Smooth muscle cell of the brain vasculature (primary cell): Measurements from ENCODE around the gene STXBP5.
"Not testable (repeated sequence)": the region's sequence is repeated elsewhere in the genome, so short reads cannot be mapped to it uniquely, and the experiment has no call there.

Experiments used
- DNase-seq: peaks from one replicate; pipeline ENCODE4 v3.0.0-alpha.2; 2012; ENCODE audit warnings: low read depth, low spot score

STXBP5 gene

GRCh38 chr6:147246853-147247635 is 42.8 kb downstream of the STXBP5 start:
- no peak for DNase-seq

GRCh38 chr6:147248859-147249258 is 44.6 kb downstream of the STXBP5 start:
- no peak for DNase-seq

GRCh38 chr6:147251072-147251471 is 46.9 kb downstream of the STXBP5 start:
- no peak for DNase-seq

GRCh38 chr6:147254929-147255473 is 50.8 kb downstream of the STXBP5 start:
- DNase-seq: not testable (repeated sequence)

GRCh38 chr6:147255948-147256674 is 51.9 kb downstream of the STXBP5 start:
- no peak for DNase-seq

- DNase-seq: no peak
Measured at GRCh38 chr6:147257760-147258159, 53.5 kb downstream of the STXBP5 start.

GRCh38 chr6:147260091-147260490 is 55.9 kb downstream of the STXBP5 start:
- no peak for DNase-seq

GRCh38 chr6:147262946-147263345 is 58.7 kb downstream of the STXBP5 start:
- no peak for DNase-seq

- DNase-seq: no peak
Measured at GRCh38 chr6:147266821-147267220, 62.6 kb downstream of the STXBP5 start.

- no peak for DNase-seq
Measured at GRCh38 chr6:147267658-147268057, 63.4 kb downstream of the STXBP5 start.

- DNase-seq: no peak
Measured at GRCh38 chr6:147268254-147268653, 64.0 kb downstream of the STXBP5 start.

GRCh38 chr6:147274012-147274411 is 69.8 kb downstream of the STXBP5 start:
- no peak for DNase-seq

- no peak for DNase-seq
Measured at GRCh38 chr6:147274776-147275175, 70.6 kb downstream of the STXBP5 start.

GRCh38 chr6:147278891-147279290 is 74.7 kb downstream of the STXBP5 start:
- no peak for DNase-seq

GRCh38 chr6:147279427-147279826 is 75.2 kb downstream of the STXBP5 start:
- DNase-seq: no peak

- DNase-seq: no peak
Measured at GRCh38 chr6:147281895-147282565, 77.8 kb downstream of the STXBP5 start.

GRCh38 chr6:147282566-147282959 is 78.3 kb downstream of the STXBP5 start:
- no peak for DNase-seq

GRCh38 chr6:147283460-147283859 is 79.2 kb downstream of the STXBP5 start:
- no peak for DNase-seq

- peak; percentile 39 for DNase-seq
Measured at GRCh38 chr6:147285087-147285855, 81.1 kb downstream of the STXBP5 start.

GRCh38 chr6:147287869-147288271 is 83.7 kb downstream of the STXBP5 start:
- DNase-seq: no peak

- DNase-seq: no peak
Measured at GRCh38 chr6:147297124-147297523, 92.9 kb downstream of the STXBP5 start.
